Measurements from ENCODE around the gene CLN6. TPM values are rescaled to one million over a fixed set of nuclear protein-coding genes. Genes with fewer than 3 reads are reported as not detected.
"Not testable (repeated sequence)": the region's sequence is repeated elsewhere in the genome, so short reads cannot be mapped to it uniquely, and the experiment has no call there.

The CLN6 gene
- total RNA-seq, 1 donor from 2014 or later, result 19.0 TPM

- Histone ChIP-seq H3K27me3 (ENCODE audit: insufficient read depth, low read length) (no peaks in the 10 kb centered on the region), H3K4me1 (ENCODE audit: insufficient read depth, low read length) (peaks cover 9% of the 10 kb centered on the region), H4K20me1 (ENCODE audit: insufficient read depth, low read length) (peaks cover 43% of the 10 kb centered on the region), H3K4me3 (ENCODE audit: insufficient read depth, low read depth, low read length) (no peak overlapping the region), H3K27ac (ENCODE audit: low read depth, low read length) (no peak overlapping the region), H3K79me2 (ENCODE audit: insufficient read depth, low read length) (peaks cover 72% of the 10 kb centered on the region), H3K4me2 (ENCODE audit: low read length) (no peak overlapping the region), H3K36me3 (ENCODE audit: insufficient read depth, low read length) (no peaks in the 10 kb centered on the region), H3K9me3 (ENCODE audit: insufficient read depth, low read depth, low read length) (no peaks in the 10 kb centered on the region), H3K9ac (ENCODE audit: low read length) (no peak overlapping the region), H2AFZ (ENCODE audit: low read depth, low read length) (no peak overlapping the region)
- DNase-seq (ENCODE audit: low read depth) (no peak), FAIRE-seq (no peak)
- H3K4me3 Mint-ChIP-seq (ENCODE audit: unreplicated experiment), result no peak overlapping the region
- TF ChIP-seq EZH2 (IDR thresholded peaks at IDR 0.05; ENCODE audit: insufficient read depth, low read length) (no peak), CTCF (IDR thresholded peaks at IDR 0.05; ENCODE audit: insufficient read depth, low read depth, low read length) (no peak)
- H3K27ac Mint-ChIP-seq (ENCODE audit: unreplicated experiment), result no peak overlapping the region
- no peaks in the 10 kb centered on the region for H3K27me3 Mint-ChIP-seq (ENCODE audit: low read depth, unreplicated experiment)
- H3K4me1 Mint-ChIP-seq (ENCODE audit: low read depth, unreplicated experiment), result peaks cover 6% of the 10 kb centered on the region
- peaks cover 7% of the 10 kb centered on the region for H3K36me3 Mint-ChIP-seq (ENCODE audit: low read depth, unreplicated experiment)
- H3K9me3 Mint-ChIP-seq (ENCODE audit: unreplicated experiment), result no peaks in the 10 kb centered on the region
Measured at GRCh38 chr15:68224546-68225250, 4.8 kb downstream of the CLN6 start.

- Histone ChIP-seq H3K27me3 (ENCODE audit: insufficient read depth, low read length) (no peaks in the 10 kb centered on the region), H2AFZ (ENCODE audit: low read depth, low read length) (no peak overlapping the region), H3K9ac (ENCODE audit: low read length) (no peak overlapping the region), H3K79me2 (ENCODE audit: insufficient read depth, low read length) (peaks cover 75% of the 10 kb centered on the region), H3K4me2 (ENCODE audit: low read length) (no peak overlapping the region), H4K20me1 (ENCODE audit: insufficient read depth, low read length) (peaks cover 49% of the 10 kb centered on the region), H3K27ac (ENCODE audit: low read depth, low read length) (no peak overlapping the region), H3K9me3 (ENCODE audit: insufficient read depth, low read depth, low read length) (no peaks in the 10 kb centered on the region), H3K36me3 (ENCODE audit: insufficient read depth, low read length) (no peaks in the 10 kb centered on the region), H3K4me1 (ENCODE audit: insufficient read depth, low read length) (peaks cover 9% of the 10 kb centered on the region), H3K4me3 (ENCODE audit: insufficient read depth, low read depth, low read length) (no peak overlapping the region)
- Mint-ChIP-seq H3K4me1 (ENCODE audit: low read depth, unreplicated experiment) (peaks cover 6% of the 10 kb centered on the region), H3K36me3 (ENCODE audit: low read depth, unreplicated experiment) (peaks cover 7% of the 10 kb centered on the region), H3K9me3 (ENCODE audit: unreplicated experiment) (no peaks in the 10 kb centered on the region), H3K27me3 (ENCODE audit: low read depth, unreplicated experiment) (no peaks in the 10 kb centered on the region), H3K4me3 (ENCODE audit: unreplicated experiment) (no peak overlapping the region), H3K27ac (ENCODE audit: unreplicated experiment) (no peak overlapping the region)
- TF ChIP-seq CTCF (IDR thresholded peaks at IDR 0.05; ENCODE audit: insufficient read depth, low read depth, low read length) (no peak), EZH2 (IDR thresholded peaks at IDR 0.05; ENCODE audit: insufficient read depth, low read length) (no peak)
- DNase-seq (ENCODE audit: low read depth) (no peak), FAIRE-seq (no peak)
Measured at GRCh38 chr15:68224108-68224507, 5.4 kb downstream of the CLN6 start.

GRCh38 chr15:68223171-68223570, 6.4 kb downstream of the CLN6 start:
- no peak overlapping the region for H3K9ac ChIP-seq (ENCODE audit: low read length)
- no peak overlapping the region for H3K4me3 ChIP-seq (ENCODE audit: insufficient read depth, low read depth, low read length)
- peaks cover 1% of the 10 kb centered on the region for H3K4me1 Mint-ChIP-seq (ENCODE audit: low read depth, unreplicated experiment)
- no peak for TF ChIP-seq EZH2 (IDR thresholded peaks at IDR 0.05; ENCODE audit: insufficient read depth, low read length)
- TF ChIP-seq CTCF (IDR thresholded peaks at IDR 0.05; ENCODE audit: insufficient read depth, low read depth, low read length), result no peak
- H3K36me3 Mint-ChIP-seq (ENCODE audit: low read depth, unreplicated experiment), result peaks cover 11% of the 10 kb centered on the region
- H3K27ac Mint-ChIP-seq (ENCODE audit: unreplicated experiment), result no peak overlapping the region
- peaks cover 53% of the 10 kb centered on the region for H4K20me1 ChIP-seq (ENCODE audit: insufficient read depth, low read length)
- H2AFZ ChIP-seq (ENCODE audit: low read depth, low read length), result no peak overlapping the region
- no peaks in the 10 kb centered on the region for H3K27me3 ChIP-seq (ENCODE audit: insufficient read depth, low read length)
- H3K4me3 Mint-ChIP-seq (ENCODE audit: unreplicated experiment), result no peak overlapping the region
- peaks cover 2% of the 10 kb centered on the region for H3K36me3 ChIP-seq (ENCODE audit: insufficient read depth, low read length)
- H3K27me3 Mint-ChIP-seq (ENCODE audit: low read depth, unreplicated experiment), result no peaks in the 10 kb centered on the region
- H3K79me2 ChIP-seq (ENCODE audit: insufficient read depth, low read length), result peaks cover 71% of the 10 kb centered on the region
- no peak overlapping the region for H3K4me2 ChIP-seq (ENCODE audit: low read length)
- H3K9me3 ChIP-seq (ENCODE audit: insufficient read depth, low read depth, low read length), result no peaks in the 10 kb centered on the region
- FAIRE-seq, result no peak
- no peak overlapping the region for H3K27ac ChIP-seq (ENCODE audit: low read depth, low read length)
- peaks cover 2% of the 10 kb centered on the region for H3K4me1 ChIP-seq (ENCODE audit: insufficient read depth, low read length)
- H3K9me3 Mint-ChIP-seq (ENCODE audit: unreplicated experiment), result no peaks in the 10 kb centered on the region
- no peak for DNase-seq (ENCODE audit: low read depth)

GRCh38 chr15:68222432-68222743, 7.1 kb downstream of the CLN6 start:
- not testable (repeated sequence) for H3K4me2 ChIP-seq (ENCODE audit: low read length); H3K4me1 ChIP-seq (ENCODE audit: insufficient read depth, low read length); H3K4me3 Mint-ChIP-seq (ENCODE audit: unreplicated experiment); DNase-seq (ENCODE audit: low read depth); H3K27ac ChIP-seq (ENCODE audit: low read depth, low read length); H2AFZ ChIP-seq (ENCODE audit: low read depth, low read length); H3K27me3 ChIP-seq (ENCODE audit: insufficient read depth, low read length); H3K9ac ChIP-seq (ENCODE audit: low read length); H3K27me3 Mint-ChIP-seq (ENCODE audit: low read depth, unreplicated experiment); H3K27ac Mint-ChIP-seq (ENCODE audit: unreplicated experiment); H3K9me3 ChIP-seq (ENCODE audit: insufficient read depth, low read depth, low read length); H3K4me1 Mint-ChIP-seq (ENCODE audit: low read depth, unreplicated experiment); H3K4me3 ChIP-seq (ENCODE audit: insufficient read depth, low read depth, low read length); H3K36me3 ChIP-seq (ENCODE audit: insufficient read depth, low read length); FAIRE-seq; H3K9me3 Mint-ChIP-seq (ENCODE audit: unreplicated experiment)
- H4K20me1 ChIP-seq (ENCODE audit: insufficient read depth, low read length), result peaks cover 47% of the 10 kb centered on the region
- peaks cover 11% of the 10 kb centered on the region for H3K36me3 Mint-ChIP-seq (ENCODE audit: low read depth, unreplicated experiment)
- peaks cover 68% of the 10 kb centered on the region for H3K79me2 ChIP-seq (ENCODE audit: insufficient read depth, low read length)
